Measurements from ENCODE around the gene SRGAP3. TPM values are rescaled to one million over a fixed set of nuclear protein-coding genes. Genes with fewer than 3 reads are reported as not detected.

Gene SRGAP3
- total and polyA plus RNA-seq, 4 donors, result 1.2 to 32.8 (median 7.3) TPM

DNA sequence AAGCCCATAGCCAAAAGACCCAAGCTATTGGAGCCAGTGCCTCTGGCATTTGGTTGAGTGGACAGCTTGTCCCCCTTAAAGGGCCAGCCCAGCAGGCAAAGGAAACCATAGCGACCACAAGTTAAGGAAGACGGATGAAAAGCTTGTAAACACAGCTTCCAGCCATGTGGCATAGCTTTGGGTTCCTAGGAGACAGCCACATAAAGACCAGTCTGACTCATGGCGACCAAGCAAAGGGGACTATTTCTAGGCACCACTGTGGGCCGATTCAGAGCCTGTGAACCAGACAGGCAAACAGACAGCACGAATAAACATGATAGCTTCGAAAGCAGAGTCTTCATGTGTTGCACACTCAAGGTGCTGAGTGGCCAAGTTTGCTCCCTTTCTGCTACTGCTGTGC lies 30.5 kb upstream of the SRGAP3 start:
- WGBS, 2 donors, result 57 to 64% methylated on average over 6 of the region's 6 CpGs
- no peak overlapping the region for H3K9ac ChIP-seq (ENCODE audit: insufficient read depth in 1 of 2, low read length in 2 of 2)
- ATAC-seq (ENCODE audit: insufficient read depth, low FRiP score), result no peak
- H3K36me3 ChIP-seq (ENCODE audit: control insufficient read depth in 4 of 4, insufficient read depth in 4 of 4, low read length in 4 of 4), result no peaks in the 10 kb centered on the region
- DNase-seq, result peak; percentile 36 to 48 (median 37)
- TF ChIP-seq, protein P1, sequence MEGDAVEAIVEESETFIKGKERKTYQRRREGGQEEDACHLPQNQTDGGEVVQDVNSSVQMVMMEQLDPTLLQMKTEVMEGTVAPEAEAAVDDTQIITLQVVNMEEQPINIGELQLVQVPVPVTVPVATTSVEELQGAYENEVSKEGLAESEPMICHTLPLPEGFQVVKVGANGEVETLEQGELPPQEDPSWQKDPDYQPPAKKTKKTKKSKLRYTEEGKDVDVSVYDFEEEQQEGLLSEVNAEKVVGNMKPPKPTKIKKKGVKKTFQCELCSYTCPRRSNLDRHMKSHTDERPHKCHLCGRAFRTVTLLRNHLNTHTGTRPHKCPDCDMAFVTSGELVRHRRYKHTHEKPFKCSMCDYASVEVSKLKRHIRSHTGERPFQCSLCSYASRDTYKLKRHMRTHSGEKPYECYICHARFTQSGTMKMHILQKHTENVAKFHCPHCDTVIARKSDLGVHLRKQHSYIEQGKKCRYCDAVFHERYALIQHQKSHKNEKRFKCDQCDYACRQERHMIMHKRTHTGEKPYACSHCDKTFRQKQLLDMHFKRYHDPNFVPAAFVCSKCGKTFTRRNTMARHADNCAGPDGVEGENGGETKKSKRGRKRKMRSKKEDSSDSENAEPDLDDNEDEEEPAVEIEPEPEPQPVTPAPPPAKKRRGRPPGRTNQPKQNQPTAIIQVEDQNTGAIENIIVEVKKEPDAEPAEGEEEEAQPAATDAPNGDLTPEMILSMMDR (IDR thresholded peaks at IDR 0.05; ENCODE audit: control extremely low read depth, extremely low read depth), result no peak
- H3K9me3 ChIP-seq (ENCODE audit: control insufficient read depth in 4 of 4, insufficient read depth in 3 of 4, low read length in 3 of 4), result no peaks in the 10 kb centered on the region
- no peak overlapping the region for H3K27ac ChIP-seq (ENCODE audit: low read depth in 1 of 2, low read length in 1 of 2)
- H3K4me1 ChIP-seq (ENCODE audit: control insufficient read depth in 5 of 5, insufficient read depth in 5 of 5, low read length in 5 of 5), result peaks cover 0 to 6% (median 0%) of the 10 kb centered on the region in 5 donors
- H3K27me3 ChIP-seq (ENCODE audit: control insufficient read depth in 3 of 3, insufficient read depth in 3 of 3, low read length in 2 of 3), result no peaks in the 10 kb centered on the region
- no peak overlapping the region for H3K4me3 ChIP-seq

DNA sequence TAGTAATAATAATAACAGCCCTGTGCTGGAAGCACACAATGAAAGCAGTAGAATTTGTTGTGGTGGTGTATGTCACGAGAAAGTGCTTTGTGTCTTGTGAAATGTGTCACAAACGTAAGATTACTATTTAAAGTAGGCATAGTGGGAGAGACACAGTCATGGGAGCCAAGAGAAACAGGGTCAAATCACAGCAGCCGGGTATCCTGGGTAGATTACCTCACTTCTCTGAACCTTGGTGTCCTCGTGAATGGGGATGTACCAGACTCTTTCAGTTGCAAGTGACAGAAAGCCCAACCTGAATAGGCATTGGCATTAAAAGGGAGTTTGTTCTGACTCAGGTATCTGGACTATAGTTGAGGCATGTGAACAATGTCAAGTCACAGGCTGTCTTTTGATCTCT lies 29.1 kb upstream of the SRGAP3 start:
- DNase-seq (no peak), ATAC-seq (ENCODE audit: insufficient read depth, low FRiP score) (no peak)
- Histone ChIP-seq H3K27ac (ENCODE audit: low read depth in 1 of 2, low read length in 1 of 2) (no peak overlapping the region), H3K9me3 (ENCODE audit: control insufficient read depth in 4 of 4, insufficient read depth in 3 of 4, low read length in 3 of 4) (peaks cover 0 to 6% (median 0%) of the 10 kb centered on the region in 4 donors), H3K27me3 (ENCODE audit: control insufficient read depth in 3 of 3, insufficient read depth in 3 of 3, low read length in 2 of 3) (no peaks in the 10 kb centered on the region), H3K4me1 (ENCODE audit: control insufficient read depth in 5 of 5, insufficient read depth in 5 of 5, low read length in 5 of 5) (peaks cover 0 to 6% (median 0%) of the 10 kb centered on the region in 5 donors), H3K36me3 (ENCODE audit: control insufficient read depth in 4 of 4, insufficient read depth in 4 of 4, low read length in 4 of 4) (no peaks in the 10 kb centered on the region), H3K9ac (ENCODE audit: insufficient read depth in 1 of 2, low read length in 2 of 2) (no peak overlapping the region), H3K4me3 (no peak overlapping the region)
- TF ChIP-seq, protein P1 (IDR thresholded peaks at IDR 0.05; ENCODE audit: control extremely low read depth, extremely low read depth), result no peak
- WGBS, 2 donors, result 68 to 76% methylated on average over 4 of the region's 4 CpGs

DNA sequence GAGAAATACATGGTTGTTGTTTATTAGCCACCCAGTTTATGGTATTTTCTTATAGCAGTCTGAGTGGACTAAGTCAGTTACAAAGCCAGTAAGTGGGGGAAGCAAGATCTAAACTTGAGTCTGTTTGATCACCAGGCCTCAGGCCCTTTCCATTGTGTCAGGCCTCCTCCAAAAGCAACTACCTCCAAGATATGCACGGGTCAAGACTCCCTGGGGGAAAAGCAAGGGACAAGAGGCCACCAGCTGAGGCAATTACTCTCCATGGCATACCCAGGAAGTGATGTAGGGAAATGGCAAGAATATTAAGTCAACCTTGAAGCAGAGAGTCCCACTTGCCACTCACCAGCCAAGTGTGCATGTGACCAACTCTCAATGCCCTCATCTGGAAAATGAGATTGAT lies 28.6 kb upstream of the SRGAP3 start:
- H3K27ac ChIP-seq (ENCODE audit: low read depth in 1 of 2, low read length in 1 of 2), result no peak overlapping the region
- H3K4me3 ChIP-seq, result no peak overlapping the region
- peaks cover 0 to 6% (median 0%) of the 10 kb centered on the region in 5 donors for H3K4me1 ChIP-seq (ENCODE audit: control insufficient read depth in 5 of 5, insufficient read depth in 5 of 5, low read length in 5 of 5)
- 56 to 60% methylated on average over 1 of the region's 1 CpG for WGBS, 2 donors
- no peaks in the 10 kb centered on the region for H3K27me3 ChIP-seq (ENCODE audit: control insufficient read depth in 3 of 3, insufficient read depth in 3 of 3, low read length in 2 of 3)
- DNase-seq (no peak), ATAC-seq (ENCODE audit: insufficient read depth, low FRiP score) (no peak)
- H3K36me3 ChIP-seq (ENCODE audit: control insufficient read depth in 4 of 4, insufficient read depth in 4 of 4, low read length in 4 of 4), result no peaks in the 10 kb centered on the region
- no peak overlapping the region for H3K9ac ChIP-seq (ENCODE audit: insufficient read depth in 1 of 2, low read length in 2 of 2)
- TF ChIP-seq, protein P1 (IDR thresholded peaks at IDR 0.05; ENCODE audit: control extremely low read depth, extremely low read depth), result no peak
- peaks cover 0 to 6% (median 0%) of the 10 kb centered on the region in 4 donors for H3K9me3 ChIP-seq (ENCODE audit: control insufficient read depth in 4 of 4, insufficient read depth in 3 of 4, low read length in 3 of 4)

DNA sequence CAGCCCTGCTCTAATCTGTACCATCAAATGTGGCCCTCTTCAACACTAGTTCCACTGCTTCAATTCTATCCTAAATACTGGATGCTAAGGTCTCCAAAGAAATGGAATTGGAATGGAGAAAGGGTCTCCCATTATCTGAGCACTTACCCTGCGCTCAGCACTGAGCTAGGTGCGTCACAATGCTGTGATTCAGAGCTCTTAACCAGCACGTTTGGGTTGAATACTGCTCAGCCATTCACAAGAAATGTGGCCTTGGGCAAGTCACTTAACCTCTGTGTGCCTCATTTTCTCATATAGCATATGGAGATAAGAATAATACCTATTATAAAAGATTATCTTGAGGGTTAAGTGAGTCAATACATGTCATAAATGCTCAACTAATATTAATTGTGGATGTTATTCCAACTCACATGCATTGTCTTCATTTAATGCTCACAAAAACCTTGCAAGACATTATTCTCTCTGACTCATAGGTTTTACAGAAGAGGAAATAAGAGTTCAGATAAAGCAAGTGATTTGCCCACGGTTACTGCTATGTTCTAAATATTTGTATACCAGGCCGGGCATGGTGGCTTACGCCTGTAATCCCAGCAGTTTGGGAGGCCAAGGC lies 27.4 kb upstream of the SRGAP3 start:
- Histone ChIP-seq H3K9me3 (ENCODE audit: control insufficient read depth in 4 of 4, insufficient read depth in 3 of 4, low read length in 3 of 4) (peaks cover 0 to 6% (median 0%) of the 10 kb centered on the region in 4 donors), H3K27me3 (ENCODE audit: control insufficient read depth in 3 of 3, insufficient read depth in 3 of 3, low read length in 2 of 3) (no peaks in the 10 kb centered on the region), H3K4me1 (ENCODE audit: control insufficient read depth in 5 of 5, insufficient read depth in 5 of 5, low read length in 5 of 5) (peaks cover 0 to 6% (median 0%) of the 10 kb centered on the region in 5 donors), H3K36me3 (ENCODE audit: control insufficient read depth in 4 of 4, insufficient read depth in 4 of 4, low read length in 4 of 4) (no peaks in the 10 kb centered on the region), H3K27ac (ENCODE audit: low read depth in 1 of 2, low read length in 1 of 2) (no peak overlapping the region), H3K9ac (ENCODE audit: insufficient read depth in 1 of 2, low read length in 2 of 2) (no peak overlapping the region), H3K4me3 (no peak overlapping the region)
- TF ChIP-seq, protein P1 (IDR thresholded peaks at IDR 0.05; ENCODE audit: control extremely low read depth, extremely low read depth), result no peak
- DNase-seq, result no peak
- 83 to 90% methylated on average over 6 of the region's 6 CpGs for WGBS, 2 donors
- ATAC-seq (ENCODE audit: insufficient read depth, low FRiP score), result no peak

Measured in lung (tissue), 12 donors.